H1 (cell line): ENCODE measurements around the gene DLG4. TPM values are rescaled to one million over a fixed set of nuclear protein-coding genes. Genes with fewer than 3 reads are reported as not detected.

Source experiments
- CTCF ChIA-PET: fragments of 300-600 bp; sonication (Branson Sonifier 250); formaldehyde crosslinking; loops from one replicate; lab custom pipeline; 2021; ENCODE audit not compliant: partially characterized antibody; lab: Charles Lee
- POLR2A ChIA-PET: fragments of 300-600 bp; sonication (Branson Sonifier 250); formaldehyde crosslinking; loops from one replicate; lab custom pipeline; 2021; ENCODE audit warnings: inconsistent platforms; ENCODE audit not compliant: partially characterized antibody; lab: Charles Lee
- DNase-seq, 2 experiments: peaks; one replicate each; pipeline versions ENCODE4 v3.0.0 to v3.0.0-alpha.2; 2010 to 2022; ENCODE audit warnings: low spot score in 2 of 2, low read depth in 1 of 2, mixed read lengths in 1 of 2
- FAIRE-seq: peaks from 2 replicates; lab custom pipeline; 2011; peaks lifted over from hg19 to GRCh38; lab: Jason Lieb, UNC
- H2AFZ ChIP-seq: 2 replicates; pipeline ENCODE4 v1.8.1; 2012; ENCODE audit warnings: low read length, inconsistent platforms
- H2AK5ac ChIP-seq: 2 replicates; pipeline ENCODE4 v1.6.1; 2013; ENCODE audit warnings: low read depth, low read length
- H2BK120ac ChIP-seq: replicated peaks from 2 replicates; pipeline ENCODE3; 2013; ENCODE audit warnings: low read depth, low read length, inconsistent platforms
- H2BK12ac ChIP-seq: 2 replicates; pipeline ENCODE4 v1.6.1; 2013; ENCODE audit warnings: low read depth, low read length
- H2BK15ac ChIP-seq: 2 replicates; pipeline ENCODE4 v1.6.1; 2013; ENCODE audit warnings: low read length
- H2BK20ac ChIP-seq: 2 replicates; pipeline ENCODE4 v1.6.1; 2013; ENCODE audit warnings: low read length
- H2BK5ac ChIP-seq: 2 replicates; pipeline ENCODE4 v1.6.1; 2013; ENCODE audit warnings: low read depth, low read length
- H3K14ac ChIP-seq: 2 replicates; pipeline ENCODE4 v1.6.1; 2013; ENCODE audit warnings: inconsistent platforms; ENCODE audit not compliant: insufficient read length
- H3K18ac ChIP-seq: 2 replicates; pipeline ENCODE4 v1.6.1; 2013; ENCODE audit warnings: low read length; ENCODE audit errors: extremely low read depth
- H3K23ac ChIP-seq: 2 replicates; pipeline ENCODE4 v1.6.1; 2013; ENCODE audit warnings: inconsistent platforms; ENCODE audit not compliant: insufficient read length
- H3K23me2 ChIP-seq: 2 replicates; pipeline ENCODE4 v1.6.1; 2013; ENCODE audit warnings: low read depth, low read length
- H3K27ac ChIP-seq: 2 replicates; pipeline ENCODE4 v1.6.1; 2011; ENCODE audit warnings: low read depth, low read length, inconsistent platforms
- H3K27me3 ChIP-seq, 4 experiments: replicated peaks in 1 of 4; 1 replicate in 1 of 4; 2 replicates in 3 of 4; pipeline versions ENCODE4 v1.6.1 to v1.8.1; 2011 to 2013; ENCODE audit warnings: low read length in 3 of 4, mild to moderate bottlenecking in 3 of 4, inconsistent platforms in 2 of 4, mixed read lengths in 2 of 4, moderate library complexity in 1 of 4; ENCODE audit not compliant: control insufficient read depth in 3 of 4, insufficient read depth in 3 of 4; ENCODE audit errors: extremely low read depth in 1 of 4
- H3K36me3 ChIP-seq, 4 experiments: 2 replicates each; pipeline versions ENCODE4 v1.6.1 to v1.8.1; 2011 to 2013; ENCODE audit warnings: mild to moderate bottlenecking in 4 of 4, low read length in 3 of 4, moderate library complexity in 2 of 4, control low read depth in 1 of 4, inconsistent platforms in 1 of 4; ENCODE audit not compliant: insufficient read depth in 4 of 4, control insufficient read depth in 2 of 4
- H3K4ac ChIP-seq: replicated peaks from 2 replicates; pipeline ENCODE3; 2013; ENCODE audit warnings: low read length, low read depth, mixed read lengths, inconsistent platforms; ENCODE audit not compliant: insufficient read length
- H3K4me1 ChIP-seq, 4 experiments: replicated peaks in 1 of 4; 1 replicate in 1 of 4; 2 replicates in 3 of 4; pipeline versions ENCODE4 v1.6.1 to v1.8.1; 2011 to 2013; ENCODE audit warnings: low read length in 3 of 4, inconsistent platforms in 2 of 4, mixed read lengths in 1 of 4; ENCODE audit not compliant: insufficient read depth in 4 of 4, control insufficient read depth in 3 of 4
- H3K4me2 ChIP-seq, 2 experiments: 2 replicates each; pipeline versions ENCODE4 v1.6.1 to v1.8.1; 2011 to 2013; ENCODE audit warnings: low read depth in 2 of 2, low read length in 2 of 2, control low read depth in 1 of 2, inconsistent platforms in 1 of 2, mild to moderate bottlenecking in 1 of 2; ENCODE audit not compliant: insufficient read depth in 1 of 2
- H3K4me3 ChIP-seq, 4 experiments: fragments of 200-600, 300-600 bp in 1 of 4; sonication (generic), shearing (Covaris generic), sonication (Bioruptor Twin) in 1 of 4; 2 replicates each; pipeline versions ENCODE4 v1.5.1 to v1.8.1; 2011 to 2016; ENCODE audit warnings: low read length in 4 of 4, low read depth in 3 of 4, control low read depth in 2 of 4, inconsistent platforms in 2 of 4, mild to moderate bottlenecking in 2 of 4, mixed read lengths in 1 of 4, moderate library complexity in 1 of 4; ENCODE audit not compliant: insufficient read depth in 2 of 4; ENCODE audit errors: extremely low read depth in 1 of 4
- H3K56ac ChIP-seq: replicated peaks from 2 replicates; pipeline ENCODE3; 2013; ENCODE audit warnings: low read depth, mild to moderate bottlenecking, mixed read lengths, low read length, inconsistent platforms; ENCODE audit not compliant: insufficient read length
- H3K79me1 ChIP-seq: 2 replicates; pipeline ENCODE4 v1.6.1; 2013; ENCODE audit warnings: low read depth, low read length, control low read depth
- H3K79me2 ChIP-seq, 2 experiments: 2 replicates each; pipeline versions ENCODE4 v1.6.1 to v1.8.1; 2012 to 2013; ENCODE audit warnings: low read length in 2 of 2, mild to moderate bottlenecking in 2 of 2, inconsistent platforms in 1 of 2; ENCODE audit not compliant: insufficient read depth in 2 of 2, control insufficient read depth in 1 of 2
- H3K9ac ChIP-seq, 4 experiments: replicated peaks in 1 of 4; 1 replicate in 1 of 4; 2 replicates in 3 of 4; pipeline versions ENCODE4 v1.6.1 to v1.8.1; 2011 to 2013; ENCODE audit warnings: low read depth in 3 of 4, low read length in 3 of 4, control low read depth in 2 of 4, mild to moderate bottlenecking in 2 of 4, moderate library complexity in 2 of 4, inconsistent platforms in 1 of 4; ENCODE audit errors: extremely low read depth in 1 of 4
- H3K9me3 ChIP-seq, 2 experiments: 2 replicates each; pipeline versions ENCODE4 v1.6.1 to v1.8.1; 2012 to 2013; ENCODE audit warnings: mild to moderate bottlenecking in 2 of 2, moderate library complexity in 2 of 2, control low read depth in 1 of 2, inconsistent platforms in 1 of 2, low read depth in 1 of 2, low read length in 1 of 2, mixed read lengths in 1 of 2; ENCODE audit not compliant: insufficient read depth in 2 of 2
- H4K20me1 ChIP-seq, 2 experiments: replicated peaks in 1 of 2; 2 replicates each; pipeline versions ENCODE3 to v1.8.1; 2011 to 2013; ENCODE audit warnings: inconsistent platforms in 2 of 2, low read length in 2 of 2, mild to moderate bottlenecking in 1 of 2; ENCODE audit not compliant: insufficient read depth in 2 of 2, control insufficient read depth in 1 of 2
- H4K5ac ChIP-seq: 2 replicates; pipeline ENCODE4 v1.6.1; 2013; ENCODE audit warnings: low read length, low read depth, mixed read lengths, inconsistent platforms; ENCODE audit not compliant: insufficient read length
- H4K8ac ChIP-seq: 2 replicates; pipeline ENCODE4 v1.8.0; 2013; ENCODE audit warnings: mild to moderate bottlenecking, moderate library complexity, low read length, inconsistent platforms; ENCODE audit not compliant: insufficient read depth; ENCODE audit errors: extremely low read depth
- H4K91ac ChIP-seq: replicated peaks from 2 replicates; pipeline ENCODE3; 2013; ENCODE audit warnings: low read length, mixed read lengths, inconsistent platforms; ENCODE audit not compliant: insufficient read length
- MAFK ChIP-seq: IDR thresholded peaks from 2 replicates; pipeline ENCODE4 v1.6.1; 2012; ENCODE audit warnings: low read depth, mild to moderate bottlenecking, improper control_type of control experiment, low read length
- POLR2A ChIP-seq, 2 experiments: IDR thresholded peaks; 1 replicate in 1 of 2; 2 replicates in 1 of 2; pipeline ENCODE4 v1.6.1; 2011; ENCODE audit warnings: low read depth in 2 of 2, low read length in 2 of 2, mild to moderate bottlenecking in 2 of 2; ENCODE audit errors: control extremely low read depth in 1 of 2
- RXRA ChIP-seq: IDR thresholded peaks from 2 replicates; pipeline ENCODE4 v1.6.1; 2011; ENCODE audit warnings: low read depth, mild to moderate bottlenecking, low read length, moderate library complexity; ENCODE audit not compliant: insufficient read depth
- WGBS, 2 experiments: shearing (Covaris generic) in 1 of 2; methylation state at CpG; one replicate each; pipeline versions ENCODE4 v1.1.6 to v1.1.7; 2013 to 2015; ENCODE audit warnings: low lambda C conversion rate in 2 of 2, mixed read lengths in 2 of 2, inconsistent platforms in 1 of 2, low coverage in 1 of 2, missing lambda C conversion rate in 1 of 2; ENCODE audit not compliant: insufficient replicate concordance in 2 of 2, insufficient coverage in 1 of 2, insufficient read length in 1 of 2; ENCODE audit errors: extremely low coverage in 1 of 2, missing lambda C conversion rate in 1 of 2; 5-methylcytosine and 5-hydroxymethylcytosine counted together
- polyA plus RNA-seq, 7 experiments: library from polyadenylated mRNA; depleted of rRNA in 3 of 7; stranded (reverse) in 5 of 7; unstranded in 2 of 7; fragments of >200 nt in 5 of 7; fragments of 200-250 nt in 2 of 7; gene quantifications; 1 replicate in 5 of 7; 2 replicates in 1 of 7; 4 replicates in 1 of 7; pipeline versions ENCODE4 v1.2.1 to v1.2.3, GENCODE V29; 2011 to 2013; ENCODE audit warnings: missing spikeins in 2 of 7, mixed read lengths in 2 of 7
- total RNA-seq: library from RNA; stranded (reverse); fragmentation: NEBNext Ultra II Directional; extraction: Animal tissue kit (Norgen Biotek cat#: 25700); gene quantifications from 2 replicates; pipeline ENCODE4 v1.2.1, GENCODE V29; 2021
- TF ChIP-seq, protein P1 (sequence below): IDR thresholded peaks from 2 replicates; pipeline ENCODE4 v1.6.1; 2012; ENCODE audit warnings: inconsistent platforms
- TF ChIP-seq, protein P2 (sequence below): IDR thresholded peaks from 2 replicates; pipeline ENCODE4 v1.6.1; 2012; ENCODE audit warnings: low read length, inconsistent platforms

The DLG4 gene
- total and polyA plus RNA-seq, 2 of the 8 experiments (the other 6 are each of a cell fraction or from before 2014, with no cell fraction given) = 18.9 to 45.9 TPM

DNA sequence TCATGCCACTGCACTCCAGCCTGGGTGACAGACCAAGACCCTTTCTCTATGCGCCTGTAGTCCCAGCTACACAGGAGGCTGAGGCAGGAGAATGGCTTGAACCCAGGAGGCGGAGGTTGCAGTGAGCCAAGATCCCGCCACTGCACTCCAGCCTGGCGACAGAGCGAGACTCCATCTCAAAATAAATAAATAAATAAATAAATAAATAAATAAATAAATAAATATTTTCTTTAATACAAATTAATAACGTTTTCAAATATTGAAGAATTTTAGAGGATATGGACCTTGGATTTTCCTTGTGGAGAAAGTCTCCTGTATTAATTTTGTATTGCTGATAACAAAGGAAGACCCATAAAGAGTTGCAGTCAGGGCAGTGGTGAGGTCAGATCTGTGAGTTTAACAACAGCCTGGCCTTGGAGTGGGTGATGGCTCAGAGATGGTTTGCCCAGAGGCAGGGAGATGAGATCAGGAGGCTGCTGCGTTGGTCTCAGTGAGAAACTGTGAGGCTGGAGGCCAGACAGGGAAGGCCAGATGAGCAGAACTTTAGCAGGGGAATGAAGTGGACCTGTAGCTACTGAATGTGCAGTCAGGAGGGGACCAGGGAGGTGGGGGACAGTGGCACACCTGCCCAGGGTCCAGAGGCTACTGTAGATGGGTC, 36.1 kb downstream of the DLG4 start:
- no peak overlapping the region for H3K4me2 ChIP-seq
- H3K23me2 ChIP-seq = no peaks in the 10 kb centered on the region
- no peak overlapping the region for H3K4ac ChIP-seq
- no peaks in the 10 kb centered on the region for H3K27me3 ChIP-seq
- H3K23ac ChIP-seq = no peak overlapping the region
- H3K27ac ChIP-seq = no peak overlapping the region
- H4K5ac ChIP-seq = no peak overlapping the region
- TF ChIP-seq MAFK (no peak), RXRA (no peak), POLR2A (IDR thresholded peaks at IDR 0.05; ENCODE audit: control extremely low read depth in 1 of 2, low read depth in 2 of 2, low read length in 2 of 2) (no peak)
- TF ChIP-seq, protein P1, sequence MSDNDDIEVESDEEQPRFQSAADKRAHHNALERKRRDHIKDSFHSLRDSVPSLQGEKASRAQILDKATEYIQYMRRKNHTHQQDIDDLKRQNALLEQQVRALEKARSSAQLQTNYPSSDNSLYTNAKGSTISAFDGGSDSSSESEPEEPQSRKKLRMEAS = no peak
- TF ChIP-seq, protein P2, sequence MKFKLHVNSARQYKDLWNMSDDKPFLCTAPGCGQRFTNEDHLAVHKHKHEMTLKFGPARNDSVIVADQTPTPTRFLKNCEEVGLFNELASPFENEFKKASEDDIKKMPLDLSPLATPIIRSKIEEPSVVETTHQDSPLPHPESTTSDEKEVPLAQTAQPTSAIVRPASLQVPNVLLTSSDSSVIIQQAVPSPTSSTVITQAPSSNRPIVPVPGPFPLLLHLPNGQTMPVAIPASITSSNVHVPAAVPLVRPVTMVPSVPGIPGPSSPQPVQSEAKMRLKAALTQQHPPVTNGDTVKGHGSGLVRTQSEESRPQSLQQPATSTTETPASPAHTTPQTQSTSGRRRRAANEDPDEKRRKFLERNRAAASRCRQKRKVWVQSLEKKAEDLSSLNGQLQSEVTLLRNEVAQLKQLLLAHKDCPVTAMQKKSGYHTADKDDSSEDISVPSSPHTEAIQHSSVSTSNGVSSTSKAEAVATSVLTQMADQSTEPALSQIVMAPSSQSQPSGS = no peak
- no peak overlapping the region for H2BK20ac ChIP-seq
- H3K4me3 ChIP-seq = no peak overlapping the region
- no peak for DNase-seq
- no peak overlapping the region for H3K9ac ChIP-seq
- H2BK5ac ChIP-seq = no peak overlapping the region
- H2AFZ ChIP-seq = no peak overlapping the region
- H3K9me3 ChIP-seq = no peaks in the 10 kb centered on the region
- no peaks in the 10 kb centered on the region; a peak in 1 of 7 replicates for H3K4me1 ChIP-seq
- H3K14ac ChIP-seq = no peak overlapping the region
- no peak overlapping the region for H3K56ac ChIP-seq
- ChIA-PET CTCF (interaction anchor here (0.6 to 5.4 kb wide), 9 partner anchors 12 to 269 kb away, joined by 3 to 32 read pairs (median 4); partner anchors contain the start of gene SLC16A11), POLR2A (interaction anchor here (0.6 to 1.7 kb wide), 6 partner anchors 13 to 78 kb away, joined by 3 to 5 read pairs (median 4); partner anchors contain the start of genes ACADVL and DLG4)
- FAIRE-seq = no peak
- H4K8ac ChIP-seq = peak overlapping the region; percentile 3; the same call in 1 of the 2 replicates
- H3K36me3 ChIP-seq = no peaks in the 10 kb centered on the region
- H4K20me1 ChIP-seq = peaks cover 0 to 2% of the 10 kb centered on the region in 2 experiments
- H2BK15ac ChIP-seq = no peak overlapping the region
- H4K91ac ChIP-seq = no peak overlapping the region
- H3K79me2 ChIP-seq = no peaks in the 10 kb centered on the region
- H2AK5ac ChIP-seq = no peak overlapping the region
- 91% methylated on average over 7 of the region's 7 CpGs; no CpG with 5 or more reads in 1 of the 2 experiments for WGBS, 2 experiments
- no peaks in the 10 kb centered on the region for H3K79me1 ChIP-seq
- no peak overlapping the region for H2BK120ac ChIP-seq
- H3K18ac ChIP-seq = no peak overlapping the region
- H2BK12ac ChIP-seq = no peak overlapping the region
